ENCODE results near the gene HRH2. TPM values are rescaled to one million over a fixed set of nuclear protein-coding genes. Genes with fewer than 3 reads are reported as not detected.

HRH2 gene
- total and polyA plus RNA-seq, 9 of the 15 experiments (the other 6 are each of a cell fraction or from before 2014, with no cell fraction given): 0.04 TPM; not detected in 8

DNA sequence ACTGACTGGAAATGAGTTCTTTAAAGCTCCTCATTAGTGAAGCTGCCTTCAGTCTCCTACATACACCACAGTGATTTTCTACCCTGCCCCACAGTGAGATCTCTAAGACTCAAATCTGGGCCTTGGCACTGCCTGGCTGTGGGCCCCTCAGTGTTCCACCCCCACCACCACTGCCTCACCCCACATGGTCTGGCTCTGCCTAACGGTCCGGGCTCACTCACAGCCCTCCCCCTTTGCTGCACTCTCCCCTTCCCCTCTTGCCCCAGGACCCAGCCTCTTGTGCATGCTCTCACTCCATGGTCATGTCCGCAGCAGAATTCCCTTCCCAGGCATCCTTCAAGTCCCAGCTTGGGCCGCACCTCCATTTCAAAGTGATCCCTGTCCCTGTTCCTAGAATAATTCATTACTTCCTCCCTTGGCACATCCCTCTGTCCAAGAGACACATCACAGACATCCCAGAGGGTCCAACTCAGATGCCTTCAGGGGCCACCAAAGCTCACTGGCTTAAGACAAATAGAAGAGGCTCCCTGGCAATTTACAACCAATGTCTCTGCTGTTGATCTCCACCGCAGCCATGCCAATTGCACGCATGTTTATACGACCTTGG lies 56.7 kb downstream of the HRH2 start:
- ATAC-seq (no peak), DNase-seq (ENCODE audit: extremely low read depth in 1 of 4, low spot score in 3 of 4) (no peak), FAIRE-seq (no peak)
- H4K20me1 ChIP-seq (replicated peaks; ENCODE audit: control insufficient read depth, insufficient read depth, low read length): no peaks in the 10 kb centered on the region; the same call in 1 of the 2 replicates
- no peaks in the 10 kb centered on the region for H3K79me2 ChIP-seq (ENCODE audit: control insufficient read depth, insufficient read depth, low read length)
- ChIA-PET CTCF (ENCODE audit: low intra/inter-chr PET ratio) (no interaction called here), POLR2A (no interaction called here)
- intact Hi-C loops (cut with micrococcal nuclease) (no loop called here), in situ Hi-C loops (cut with MboI) (no loop called here)
- H3K9me3 ChIP-seq (replicated peaks; ENCODE audit: control insufficient read depth, insufficient read depth, low read depth, low read length): no peaks in the 10 kb centered on the region
- no peak overlapping the region for H2AFZ ChIP-seq (ENCODE audit: low read depth, low read length)
- H3K27me3 ChIP-seq (ENCODE audit: control insufficient read depth in 2 of 2, insufficient read depth in 2 of 2, low read length in 2 of 2): peaks cover 9 to 44% of the 10 kb centered on the region in 2 experiments
- H3K9ac ChIP-seq (ENCODE audit: insufficient read depth in 1 of 2, low read depth in 2 of 2, low read length in 2 of 2): no peak overlapping the region
- H3K9me1 ChIP-seq (ENCODE audit: control insufficient read depth, insufficient read depth, low read length): no peaks in the 10 kb centered on the region
- no peaks in the 10 kb centered on the region for H3K36me3 ChIP-seq (ENCODE audit: control insufficient read depth, insufficient read depth, low read length)
- no peaks in the 10 kb centered on the region for H3K4me1 ChIP-seq (replicated peaks in 1 of 2; ENCODE audit: control insufficient read depth in 2 of 2, insufficient read depth in 2 of 2, low read length in 2 of 2)
- H3K27ac ChIP-seq (ENCODE audit: extremely low read depth, low read depth, low read length): no peak overlapping the region
- H3K4me2 ChIP-seq (ENCODE audit: insufficient read depth, low read length): no peak overlapping the region
- TF ChIP-seq KLF16 (IDR thresholded peaks at IDR 0.05) (no peak), JUN (IDR thresholded peaks at IDR 0.05; ENCODE audit: borderline replicate concordance, low read depth, low read length) (no peak), JUN (CRISPR knock-in tag; IDR thresholded peaks at IDR 0.05; ENCODE audit: borderline replicate concordance) (no peak), SPI1 (IDR thresholded peaks at IDR 0.05; ENCODE audit: borderline replicate concordance, low read depth, low read length) (no peak), FOXA3 (CRISPR knock-in tag; conservative IDR thresholded peaks at IDR 0.05 in 1 of 2, IDR thresholded peaks at IDR 0.05 in 1 of 2) (no peak), ZNF764 (CRISPR knock-in tag; IDR thresholded peaks at IDR 0.05; ENCODE audit: low read depth) (no peak)
- TF ChIP-seq, protein P1, sequence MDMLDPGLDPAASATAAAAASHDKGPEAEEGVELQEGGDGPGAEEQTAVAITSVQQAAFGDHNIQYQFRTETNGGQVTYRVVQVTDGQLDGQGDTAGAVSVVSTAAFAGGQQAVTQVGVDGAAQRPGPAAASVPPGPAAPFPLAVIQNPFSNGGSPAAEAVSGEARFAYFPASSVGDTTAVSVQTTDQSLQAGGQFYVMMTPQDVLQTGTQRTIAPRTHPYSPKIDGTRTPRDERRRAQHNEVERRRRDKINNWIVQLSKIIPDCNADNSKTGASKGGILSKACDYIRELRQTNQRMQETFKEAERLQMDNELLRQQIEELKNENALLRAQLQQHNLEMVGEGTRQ (CRISPR knock-in tag; IDR thresholded peaks at IDR 0.05): no peak
- H3K4me3 ChIP-seq: no peak overlapping the region
- WGBS (ENCODE audit: insufficient coverage, low coverage, missing lambda C conversion rate): 3% methylated on average over 7 of the region's 7 CpGs
- BruUV-seq (replicated peaks): no TSS peak
